Neutrophil (primary cell): ENCODE results near the gene KCNA3.

Experiments
- H3K27ac ChIP-seq: fragments of 200-600 bp; sonication (generic); 2 replicates; pipeline ENCODE4 v1.5.1; 2016; ENCODE audit warnings: mild to moderate bottlenecking, moderate library complexity
- H3K27me3 ChIP-seq: fragments of 200-600 bp; sonication (generic); 2 replicates; pipeline ENCODE4 v1.6.0; 2016; ENCODE audit warnings: mild to moderate bottlenecking
- H3K36me3 ChIP-seq: fragments of 200-600 bp; sonication (generic); 2 replicates; pipeline ENCODE4 v1.5.1; 2017
- H3K4me1 ChIP-seq, 2 experiments: fragments of 200-600 bp in 1 of 2; sonication (generic) in 1 of 2; 1 replicate in 1 of 2; 2 replicates in 1 of 2; pipeline versions ENCODE4 v1.5.1 to v1.6.1; 2013 to 2016; ENCODE audit warnings: low read depth in 1 of 2, low read length in 1 of 2, mild to moderate bottlenecking in 1 of 2, moderate library complexity in 1 of 2; ENCODE audit not compliant: control insufficient read depth in 1 of 2, insufficient read depth in 1 of 2
- H3K4me3 ChIP-seq, 2 experiments: fragments of 200-600 bp in 1 of 2; sonication (generic) in 1 of 2; 1 replicate in 1 of 2; 2 replicates in 1 of 2; pipeline ENCODE4 v1.5.1; 2013 to 2016; ENCODE audit warnings: low read depth in 1 of 2, low read length in 1 of 2, mild to moderate bottlenecking in 1 of 2, moderate library complexity in 1 of 2
- H3K9me3 ChIP-seq: fragments of 200-600 bp; sonication (generic); 2 replicates; pipeline ENCODE4 v1.5.1; 2016
- CTCF ChIP-seq: fragments of 200-600 bp; sonication (generic); IDR thresholded peaks from 2 replicates; pipeline ENCODE4 v1.5.1; 2016; ENCODE audit warnings: antibody characterized with exemption

Gene KCNA3

GRCh38 chr1:110636149-110636935 lies 38.4 kb downstream of the KCNA3 start:
- TF ChIP-seq CTCF, result no peak
- no peaks in the 10 kb centered on the region for H3K36me3 ChIP-seq
- peaks cover 4% of the 10 kb centered on the region for H3K27me3 ChIP-seq
- H3K4me1 ChIP-seq, result no peaks in the 10 kb centered on the region
- H3K27ac ChIP-seq, result no peak overlapping the region
- H3K4me3 ChIP-seq, result no peak overlapping the region
- H3K9me3 ChIP-seq, result no peaks in the 10 kb centered on the region

DNA sequence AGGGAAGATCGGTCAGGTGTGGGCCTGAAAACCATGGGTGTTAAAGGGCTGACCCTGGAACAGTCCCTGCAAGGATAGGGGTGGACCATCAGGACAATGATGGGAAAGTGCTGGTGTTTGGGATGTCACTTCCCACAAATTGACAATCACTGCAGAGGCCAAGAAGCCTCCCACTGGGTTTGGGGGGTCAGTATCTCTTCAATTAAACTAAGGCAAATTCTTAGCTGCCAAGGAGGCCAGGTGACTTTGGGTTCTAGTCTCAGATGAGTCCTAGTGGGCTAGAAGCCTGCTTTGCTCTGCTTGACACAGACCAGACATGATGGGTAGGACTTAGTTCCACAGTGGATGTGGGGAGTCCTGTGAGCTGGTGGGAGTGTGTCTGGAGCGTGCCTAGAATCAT lies 39.3 kb downstream of the KCNA3 start:
- H3K9me3 ChIP-seq, result no peaks in the 10 kb centered on the region
- no peak overlapping the region for H3K27ac ChIP-seq
- H3K36me3 ChIP-seq, result no peaks in the 10 kb centered on the region
- H3K4me3 ChIP-seq, result no peak overlapping the region
- H3K27me3 ChIP-seq, result peaks cover 4% of the 10 kb centered on the region
- TF ChIP-seq CTCF, result no peak
- no peaks in the 10 kb centered on the region for H3K4me1 ChIP-seq

DNA sequence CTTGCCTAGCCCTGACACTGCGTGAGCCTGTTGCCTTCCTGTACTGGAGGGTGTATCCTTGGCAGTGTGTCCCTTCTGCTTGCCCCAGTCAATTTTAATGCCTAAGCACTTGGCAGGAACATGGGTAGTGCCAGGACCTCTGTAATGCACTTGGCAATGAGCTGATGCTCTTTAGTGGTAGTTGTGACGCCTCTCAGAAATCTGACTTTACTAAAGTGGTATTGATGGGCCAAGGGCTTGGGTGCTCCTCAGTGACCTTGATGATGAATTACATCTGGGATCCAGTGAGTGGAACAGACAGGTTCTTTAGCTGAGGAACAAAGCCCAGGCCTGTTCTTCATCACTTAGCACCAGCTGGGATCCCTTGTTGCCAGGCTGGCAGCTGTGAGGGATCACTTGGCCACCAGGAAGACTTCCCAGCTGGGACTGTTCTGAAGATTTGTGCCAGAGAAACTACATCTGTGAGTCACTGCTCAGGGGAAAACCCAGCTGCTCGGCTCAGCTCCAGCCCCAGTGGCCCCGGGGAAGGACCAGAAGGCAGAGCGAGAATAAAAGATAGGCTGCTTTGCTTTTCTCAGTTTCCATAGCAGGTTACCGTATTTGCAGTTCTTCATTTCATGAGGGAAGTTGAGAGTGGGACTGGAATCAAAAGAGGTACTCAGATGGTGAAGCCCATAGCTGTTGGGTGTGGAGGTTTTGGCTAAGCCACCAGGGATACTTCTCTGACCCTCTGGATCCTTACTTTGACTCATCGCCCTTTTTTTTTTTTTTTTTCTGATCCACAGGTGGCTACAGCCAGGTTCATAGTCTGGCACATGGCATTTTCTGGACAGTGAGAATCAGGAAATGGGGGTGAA lies 40.1 kb downstream of the KCNA3 start:
- Histone ChIP-seq H3K36me3 (no peaks in the 10 kb centered on the region), H3K9me3 (no peaks in the 10 kb centered on the region), H3K27me3 (peaks cover 4% of the 10 kb centered on the region), H3K4me1 (no peaks in the 10 kb centered on the region), H3K4me3 (no peak overlapping the region), H3K27ac (no peak overlapping the region)
- TF ChIP-seq CTCF, result no peak

GRCh38 chr1:110634086-110634454 lies 40.7 kb downstream of the KCNA3 start:
- no peak overlapping the region for H3K4me3 ChIP-seq
- no peaks in the 10 kb centered on the region for H3K36me3 ChIP-seq
- no peaks in the 10 kb centered on the region for H3K9me3 ChIP-seq
- H3K27me3 ChIP-seq, result peaks cover 4% of the 10 kb centered on the region
- no peak for TF ChIP-seq CTCF
- no peak overlapping the region for H3K27ac ChIP-seq
- H3K4me1 ChIP-seq, result no peaks in the 10 kb centered on the region

DNA sequence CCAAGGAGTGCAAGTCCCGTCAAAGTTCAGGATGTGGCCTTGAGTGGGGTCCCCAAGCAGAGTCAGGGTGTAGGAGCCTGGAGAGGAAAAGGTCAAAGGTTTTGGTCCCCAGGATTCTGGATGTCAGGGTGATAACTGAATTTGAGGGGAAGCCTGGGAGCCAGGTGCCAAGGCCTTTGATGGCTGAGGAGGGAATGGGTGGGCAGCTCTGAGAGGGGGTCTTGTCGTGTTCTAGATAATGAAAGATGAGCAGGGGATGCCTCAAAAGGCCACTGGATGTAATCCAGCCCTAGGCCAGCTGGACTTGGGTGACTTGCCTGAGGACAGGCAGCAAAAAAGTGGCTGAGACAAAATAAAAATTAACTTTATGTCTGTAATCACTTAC lies 41.1 kb downstream of the KCNA3 start:
- Histone ChIP-seq H3K27ac (no peak overlapping the region), H3K9me3 (no peaks in the 10 kb centered on the region), H3K27me3 (peaks cover 4% of the 10 kb centered on the region), H3K36me3 (no peaks in the 10 kb centered on the region), H3K4me1 (no peaks in the 10 kb centered on the region), H3K4me3 (no peak overlapping the region)
- TF ChIP-seq CTCF, result no peak
